Coronary artery (tissue), 2 donors: Measurements from ENCODE around the gene SDK2.

ENCODE experiments used
- DNase-seq: peaks from one replicate; pipeline ENCODE4 v3.0.0-alpha.2; 2017; ENCODE audit warnings: low spot score
- H3K27ac ChIP-seq, 2 donors: fragments of 200-600 bp; sonication (generic); one replicate each; pipeline ENCODE4 v1.5.1; 2016 to 2019
- H3K4me3 ChIP-seq: fragments of 200-600 bp; sonication (generic); 2 replicates; pipeline ENCODE4 v1.5.1; 2016; ENCODE audit warnings: mild to moderate bottlenecking, moderate library complexity
- TF ChIP-seq, protein P1 (sequence below): fragments of 200-600 bp; sonication (generic); IDR thresholded peaks from one replicate; pipeline ENCODE4 v1.5.1; 2019; ENCODE audit warnings: antibody characterized with exemption

The SDK2 gene

DNA sequence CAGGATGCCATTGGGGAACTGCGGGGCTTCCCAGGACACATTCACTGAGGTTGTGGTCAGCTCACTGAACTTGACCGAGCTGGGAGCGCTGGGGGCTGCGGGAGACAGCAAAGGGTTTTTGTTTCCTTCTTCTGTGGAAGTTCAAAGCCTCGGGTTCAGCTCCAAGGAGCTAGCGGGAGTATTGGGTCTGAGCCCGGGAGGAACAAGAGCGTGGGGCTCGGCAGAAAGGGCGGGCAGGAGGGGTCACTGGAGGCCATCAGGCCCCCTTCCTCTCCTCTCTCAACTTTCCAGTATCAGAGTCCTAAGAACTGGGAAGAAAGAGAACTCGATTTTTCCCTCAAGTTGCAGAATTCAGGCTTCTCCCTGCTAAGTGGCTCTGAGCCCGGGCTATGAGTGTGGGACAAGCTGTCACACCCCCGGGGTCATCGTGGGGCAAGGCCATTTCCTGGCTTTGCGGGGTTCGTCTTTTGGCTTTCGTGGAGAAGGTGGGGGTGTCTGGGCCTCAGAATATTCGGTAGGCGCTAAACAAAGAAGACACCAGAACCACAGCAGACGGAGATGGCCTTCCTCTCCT is 278.9 kb downstream of the SDK2 start:
- TF ChIP-seq, protein P1, sequence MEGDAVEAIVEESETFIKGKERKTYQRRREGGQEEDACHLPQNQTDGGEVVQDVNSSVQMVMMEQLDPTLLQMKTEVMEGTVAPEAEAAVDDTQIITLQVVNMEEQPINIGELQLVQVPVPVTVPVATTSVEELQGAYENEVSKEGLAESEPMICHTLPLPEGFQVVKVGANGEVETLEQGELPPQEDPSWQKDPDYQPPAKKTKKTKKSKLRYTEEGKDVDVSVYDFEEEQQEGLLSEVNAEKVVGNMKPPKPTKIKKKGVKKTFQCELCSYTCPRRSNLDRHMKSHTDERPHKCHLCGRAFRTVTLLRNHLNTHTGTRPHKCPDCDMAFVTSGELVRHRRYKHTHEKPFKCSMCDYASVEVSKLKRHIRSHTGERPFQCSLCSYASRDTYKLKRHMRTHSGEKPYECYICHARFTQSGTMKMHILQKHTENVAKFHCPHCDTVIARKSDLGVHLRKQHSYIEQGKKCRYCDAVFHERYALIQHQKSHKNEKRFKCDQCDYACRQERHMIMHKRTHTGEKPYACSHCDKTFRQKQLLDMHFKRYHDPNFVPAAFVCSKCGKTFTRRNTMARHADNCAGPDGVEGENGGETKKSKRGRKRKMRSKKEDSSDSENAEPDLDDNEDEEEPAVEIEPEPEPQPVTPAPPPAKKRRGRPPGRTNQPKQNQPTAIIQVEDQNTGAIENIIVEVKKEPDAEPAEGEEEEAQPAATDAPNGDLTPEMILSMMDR: no peak
- Histone ChIP-seq H3K27ac (peak overlapping the region in 1 of 2 donors; percentile 46), H3K4me3 (no peak overlapping the region)
- no peak for DNase-seq

- DNase-seq: no peak
- TF ChIP-seq, protein P1: no peak
- Histone ChIP-seq H3K4me3 (no peak overlapping the region), H3K27ac (no peak overlapping the region)
These were observed 280.1 kb downstream of the SDK2 start for GRCh38 chr17:73364155-73364522.

GRCh38 chr17:73363442-73364154 is 280.6 kb downstream of the SDK2 start:
- no peak for DNase-seq
- TF ChIP-seq, protein P1: no peak
- H3K4me3 ChIP-seq: no peak overlapping the region
- no peak overlapping the region for H3K27ac ChIP-seq

DNA sequence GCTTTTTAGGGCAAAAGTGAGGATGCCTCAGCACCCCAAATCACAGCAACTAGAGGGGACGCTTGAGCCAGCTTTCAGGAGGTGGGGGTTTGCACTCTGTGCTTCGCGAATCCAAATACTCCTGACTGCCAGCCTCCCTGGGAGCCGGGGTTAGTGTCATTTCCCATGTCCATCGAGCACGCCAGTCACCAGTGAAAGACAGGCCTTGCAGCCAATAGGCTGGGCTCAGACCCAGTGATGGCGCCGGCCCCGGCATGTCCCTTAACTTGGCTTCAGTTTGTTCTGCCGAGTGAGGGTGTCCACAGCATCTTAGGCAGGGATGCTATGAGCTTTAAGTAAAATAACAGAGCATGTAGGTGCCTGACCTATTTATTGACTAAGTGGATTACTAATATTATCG is 281.5 kb downstream of the SDK2 start:
- H3K4me3 ChIP-seq: no peak overlapping the region
- TF ChIP-seq, protein P1: no peak
- H3K27ac ChIP-seq: no peak overlapping the region
- no peak for DNase-seq

GRCh38 chr17:73360961-73361761 is 283.1 kb downstream of the SDK2 start:
- Histone ChIP-seq H3K27ac (no peak overlapping the region), H3K4me3 (no peak overlapping the region)
- no peak for DNase-seq
- TF ChIP-seq, protein P1: no peak

DNA sequence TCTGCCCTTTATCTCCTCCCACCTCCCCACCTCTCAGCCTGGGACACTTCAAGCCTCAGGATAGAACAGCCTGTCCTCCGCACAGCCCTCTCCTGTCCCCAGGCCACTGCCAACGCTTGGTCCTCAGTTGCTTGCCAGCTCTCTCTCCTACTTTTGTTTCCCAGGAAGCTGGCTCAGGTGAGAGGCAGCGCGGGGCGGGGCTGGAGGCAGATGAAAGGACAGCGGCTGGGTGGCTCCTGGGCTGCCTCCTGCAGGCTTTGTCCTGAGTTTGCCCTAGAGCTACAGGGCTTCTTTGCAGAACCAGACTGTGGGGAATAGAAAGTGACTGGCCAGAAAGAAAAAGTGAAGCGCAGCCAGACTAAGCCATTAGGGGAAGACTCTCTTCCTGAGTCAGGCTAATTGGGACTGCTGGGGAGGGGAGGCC is 284.2 kb downstream of the SDK2 start:
- DNase-seq: no peak
- TF ChIP-seq, protein P1: no peak
- H3K27ac ChIP-seq: no peak overlapping the region
- H3K4me3 ChIP-seq: no peak overlapping the region
